Esophagus (tissue), 2 donors: ENCODE results near the gene GRAMD4. TPM values are rescaled to one million over a fixed set of nuclear protein-coding genes. Genes with fewer than 3 reads are reported as not detected.
A peak's percentile ranks its signal among the peaks of the same experiment; 100 is the strongest.

Source experiments
- H3K27ac ChIP-seq, 2 donors: one replicate each; pipeline ENCODE4 v1.5.1; 2013; ENCODE audit warnings: low read depth in 2 of 2, mild to moderate bottlenecking in 2 of 2, inconsistent platforms in 1 of 2, low read length in 1 of 2, moderate library complexity in 1 of 2
- H3K27me3 ChIP-seq, 2 donors: one replicate each; pipeline ENCODE4 v1.6.1; 2013; ENCODE audit warnings: low read length in 2 of 2, control low read depth in 1 of 2, mild to moderate bottlenecking in 1 of 2; ENCODE audit not compliant: insufficient read depth in 2 of 2, control insufficient read depth in 1 of 2
- H3K36me3 ChIP-seq, 2 donors: one replicate each; pipeline ENCODE4 v1.6.1; 2013; ENCODE audit warnings: low read length in 1 of 2; ENCODE audit not compliant: control insufficient read depth in 2 of 2, insufficient read depth in 2 of 2
- H3K4me1 ChIP-seq, 2 donors: one replicate each; pipeline ENCODE4 v1.6.1; 2013; ENCODE audit warnings: low read length in 1 of 2; ENCODE audit not compliant: control insufficient read depth in 2 of 2, insufficient read depth in 2 of 2
- H3K4me3 ChIP-seq, 2 donors: one replicate each; pipeline ENCODE4 v1.5.1; 2013; ENCODE audit warnings: low read length in 2 of 2, mild to moderate bottlenecking in 2 of 2, low read depth in 1 of 2, moderate library complexity in 1 of 2
- H3K9me3 ChIP-seq, 2 donors: one replicate each; pipeline ENCODE4 v1.6.1; 2013; ENCODE audit warnings: mild to moderate bottlenecking in 2 of 2, low read depth in 1 of 2, low read length in 1 of 2, moderate library complexity in 1 of 2; ENCODE audit not compliant: control insufficient read depth in 2 of 2, insufficient read depth in 1 of 2
- WGBS, 2 donors: extraction: QIAGEN DNeasy Blood & Tissue Kit; methylation state at CpG; one replicate each; pipeline ENCODE4 v1.1.7; 2013; 5-methylcytosine and 5-hydroxymethylcytosine counted together
- polyA plus RNA-seq, 2 donors: library from polyadenylated mRNA; stranded (reverse); fragments of 200-250 nt; gene quantifications; one replicate each; pipeline ENCODE4 v1.2.3, GENCODE V29; 2013
- donor health status: healthy with polysubstance abuse.
- donor health status: Bipolar disorder and iron deficiency.

GRAMD4 gene
- polyA plus RNA-seq, 2 donors: 15.6 to 18.0 TPM

DNA sequence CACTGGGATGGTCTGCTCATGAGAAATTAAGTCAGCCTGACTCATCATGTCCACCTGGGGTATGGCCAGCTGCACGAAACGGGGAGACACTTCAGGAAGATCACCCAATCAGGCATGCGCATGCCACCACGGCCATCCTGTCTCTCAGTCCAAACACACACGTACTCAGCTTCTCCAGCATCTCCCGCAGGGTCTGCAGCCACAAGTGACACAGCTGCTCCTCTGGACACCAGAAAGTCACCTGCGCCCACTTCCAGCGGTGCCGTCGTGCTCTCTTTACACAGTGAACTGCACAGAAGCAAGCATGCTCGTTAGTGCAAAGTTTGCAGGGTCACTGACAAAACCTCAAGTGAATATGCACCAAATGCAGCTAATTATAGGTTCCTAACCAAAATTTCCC lies 99.7 kb downstream of the GRAMD4 start:
- WGBS, 2 donors: 90 to 93% methylated on average over 11 of the region's 11 CpGs
- H3K27me3 ChIP-seq: no peaks in the 10 kb centered on the region
- no peak overlapping the region for H3K27ac ChIP-seq
- no peaks in the 10 kb centered on the region for H3K9me3 ChIP-seq
- peaks cover 7 to 15% of the 10 kb centered on the region in 2 donors for H3K36me3 ChIP-seq
- H3K4me1 ChIP-seq: peaks cover 4 to 6% of the 10 kb centered on the region in 2 donors
- H3K4me3 ChIP-seq: no peak overlapping the region

GRCh38 chr22:46721501-46722085 lies 101.4 kb downstream of the GRAMD4 start:
- 58 to 67% methylated on average over 16 of the region's 16 CpGs for WGBS, 2 donors
- H3K27me3 ChIP-seq: no peaks in the 10 kb centered on the region
- H3K36me3 ChIP-seq: peaks cover 7 to 18% of the 10 kb centered on the region in 2 donors
- H3K27ac ChIP-seq: peak overlapping the region in 1 of 2 donors; percentile 51
- no peaks in the 10 kb centered on the region for H3K9me3 ChIP-seq
- H3K4me3 ChIP-seq: no peak overlapping the region
- H3K4me1 ChIP-seq: peaks cover 8 to 13% of the 10 kb centered on the region in 2 donors

DNA sequence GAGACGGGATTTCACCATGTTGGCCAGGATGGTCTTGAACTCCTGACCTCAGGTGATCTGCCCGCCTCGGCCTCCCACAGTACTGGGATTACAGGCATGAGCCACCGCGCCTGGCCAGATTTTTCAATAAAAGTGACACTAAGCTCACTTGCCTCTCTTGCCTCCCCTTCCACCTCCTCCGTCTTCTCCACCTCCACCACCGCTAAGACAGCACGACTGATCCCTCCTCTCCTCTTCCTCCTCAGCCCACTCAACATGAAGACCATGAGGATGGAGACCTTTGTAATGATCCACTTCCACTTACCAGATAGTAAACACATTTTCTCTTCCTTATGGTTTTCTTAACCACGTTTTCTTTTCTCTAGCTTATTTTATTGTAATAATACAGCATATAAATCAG lies 103.7 kb downstream of the GRAMD4 start:
- 92 to 94% methylated on average over 9 of the region's 9 CpGs for WGBS, 2 donors
- no peak overlapping the region for H3K4me3 ChIP-seq
- H3K4me1 ChIP-seq: peaks cover 8 to 20% of the 10 kb centered on the region in 2 donors
- peaks cover 3 to 17% of the 10 kb centered on the region in 2 donors for H3K36me3 ChIP-seq
- no peaks in the 10 kb centered on the region for H3K9me3 ChIP-seq
- no peak overlapping the region for H3K27ac ChIP-seq
- no peaks in the 10 kb centered on the region for H3K27me3 ChIP-seq

DNA sequence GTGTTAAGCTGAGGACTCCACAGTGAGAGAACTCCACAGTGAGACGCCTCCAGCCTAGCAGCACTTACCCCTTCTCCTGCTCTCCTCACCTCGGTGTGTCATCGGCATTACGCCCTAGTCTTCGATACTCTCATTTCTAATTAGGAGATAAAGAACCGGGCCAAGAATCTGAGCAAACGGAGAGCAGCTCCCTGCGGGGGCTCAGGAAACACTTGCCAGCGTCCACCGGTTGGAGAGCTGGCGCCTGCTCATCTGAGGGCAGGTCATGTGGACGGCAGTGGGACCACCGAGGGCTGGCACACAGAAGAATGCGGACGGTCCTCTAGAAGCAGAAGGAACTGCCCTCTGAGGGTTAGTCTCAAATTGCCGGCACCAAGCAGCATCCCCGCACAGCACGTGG lies 104.9 kb downstream of the GRAMD4 start:
- Histone ChIP-seq H3K9me3 (no peaks in the 10 kb centered on the region), H3K4me3 (no peak overlapping the region), H3K36me3 (peaks cover 3 to 8% of the 10 kb centered on the region in 2 donors), H3K4me1 (peaks cover 8 to 21% of the 10 kb centered on the region in 2 donors), H3K27me3 (no peaks in the 10 kb centered on the region), H3K27ac (no peak overlapping the region)
- WGBS, 2 donors: 91% methylated on average over 18 of the region's 18 CpGs

DNA sequence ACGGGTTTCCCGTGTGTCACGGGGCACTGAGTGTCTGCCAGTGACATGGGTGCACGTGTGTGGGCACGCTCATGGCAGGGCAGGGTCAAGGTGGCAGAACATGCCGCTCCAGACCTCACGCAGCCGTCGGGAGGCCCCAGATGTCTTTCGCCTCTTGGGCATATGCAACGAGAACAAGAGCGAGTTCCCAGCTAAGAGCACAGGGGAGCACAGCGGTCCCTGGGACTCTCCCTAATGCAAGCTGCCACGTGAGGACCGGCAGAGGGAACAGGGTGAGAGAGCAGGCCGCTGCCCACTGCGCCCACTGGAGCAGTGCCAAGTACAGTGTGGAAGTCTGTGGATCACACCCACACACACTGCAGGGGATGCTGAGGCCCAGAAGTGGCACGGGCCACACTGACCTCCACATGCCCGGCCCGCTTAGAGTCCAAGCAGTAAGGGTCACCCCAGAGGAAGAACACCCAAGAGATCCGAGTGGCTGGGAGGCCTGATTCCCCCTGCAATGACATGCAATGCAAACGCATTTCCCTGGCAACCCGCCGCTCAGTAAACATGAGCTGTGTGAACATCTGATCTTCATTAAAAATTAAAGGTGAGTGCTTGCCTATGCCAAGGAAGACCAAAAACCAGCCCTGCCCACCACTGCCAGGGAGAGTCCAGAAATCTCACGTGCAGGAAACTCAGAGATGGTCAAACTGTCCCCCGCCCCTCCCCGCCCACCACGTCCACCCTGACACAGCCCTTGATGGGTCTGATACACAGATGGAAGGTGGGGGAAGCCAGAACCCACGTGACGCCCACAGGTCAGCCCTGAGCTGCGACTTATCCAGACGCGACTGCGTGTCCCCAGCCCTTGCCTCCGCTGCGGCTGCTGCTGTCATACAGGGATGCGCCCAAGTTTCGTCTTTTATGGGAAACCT lies 106.1 kb downstream of the GRAMD4 start:
- Histone ChIP-seq H3K4me3 (no peak overlapping the region), H3K27ac (no peak overlapping the region), H3K27me3 (no peaks in the 10 kb centered on the region), H3K4me1 (peaks cover 10 to 29% of the 10 kb centered on the region in 2 donors), H3K36me3 (peaks cover 3 to 8% of the 10 kb centered on the region in 2 donors), H3K9me3 (no peaks in the 10 kb centered on the region)
- 60 to 70% methylated on average over 38 of the region's 38 CpGs for WGBS, 2 donors

DNA sequence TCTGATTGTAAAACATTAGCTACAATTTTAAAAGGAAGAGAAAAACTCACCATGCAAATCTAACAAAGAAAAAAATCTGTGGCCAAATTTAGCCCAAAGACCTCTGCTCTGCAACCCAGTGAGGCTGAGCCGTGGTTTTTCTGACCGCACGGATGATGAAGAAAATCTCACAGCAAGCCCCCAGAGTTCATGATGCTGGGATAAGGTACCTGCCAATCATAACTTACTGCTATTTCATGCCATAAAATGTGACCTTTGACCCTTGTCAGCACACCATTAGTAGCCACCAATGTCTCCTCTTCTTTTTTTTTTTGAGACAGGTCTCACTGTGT lies 106.8 kb downstream of the GRAMD4 start:
- Histone ChIP-seq H3K4me1 (peaks cover 11 to 29% of the 10 kb centered on the region in 2 donors), H3K27ac (no peak overlapping the region), H3K27me3 (no peaks in the 10 kb centered on the region), H3K36me3 (peaks cover 3 to 8% of the 10 kb centered on the region in 2 donors), H3K4me3 (no peak overlapping the region), H3K9me3 (no peaks in the 10 kb centered on the region)
- 90 to 93% methylated on average over 3 of the region's 3 CpGs for WGBS, 2 donors

DNA sequence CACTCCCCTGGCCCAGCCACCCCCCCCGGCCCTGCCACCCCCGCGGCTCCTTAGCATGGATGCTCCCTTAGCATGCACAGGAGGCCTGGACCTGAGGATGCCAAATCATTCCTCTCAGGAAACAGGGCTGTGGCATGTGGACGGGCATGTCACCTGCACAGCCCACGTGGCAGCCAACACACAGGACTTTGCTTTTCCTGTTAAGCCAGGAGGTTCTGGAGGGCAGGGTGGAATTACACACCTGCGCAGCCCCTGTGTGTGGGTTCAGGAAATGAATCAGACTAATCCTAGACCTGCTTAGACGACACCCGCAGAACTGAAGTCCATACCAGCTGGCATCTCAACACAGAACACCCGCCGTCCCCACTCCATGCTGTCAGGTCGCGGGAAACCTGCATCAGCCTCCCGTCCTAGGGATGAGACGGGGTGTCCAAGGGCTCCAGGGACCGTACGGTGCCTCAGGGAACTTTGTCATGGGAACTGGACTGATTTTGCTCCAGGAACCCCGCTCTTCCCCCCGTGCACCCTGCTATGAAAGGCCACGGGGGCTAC lies 107.7 kb downstream of the GRAMD4 start:
- peaks cover 3 to 8% of the 10 kb centered on the region in 2 donors for H3K36me3 ChIP-seq
- 72 to 74% methylated on average over 19 of the region's 19 CpGs for WGBS, 2 donors
- no peaks in the 10 kb centered on the region for H3K27me3 ChIP-seq
- H3K9me3 ChIP-seq: no peaks in the 10 kb centered on the region
- peaks cover 13 to 26% of the 10 kb centered on the region in 2 donors for H3K4me1 ChIP-seq
- no peak overlapping the region for H3K27ac ChIP-seq
- H3K4me3 ChIP-seq: no peak overlapping the region

GRCh38 chr22:46728470-46728869 lies 108.3 kb downstream of the GRAMD4 start:
- Histone ChIP-seq H3K9me3 (no peaks in the 10 kb centered on the region), H3K4me1 (peaks cover 13 to 26% of the 10 kb centered on the region in 2 donors), H3K27ac (no peak overlapping the region), H3K36me3 (peaks cover 3 to 8% of the 10 kb centered on the region in 2 donors), H3K27me3 (no peaks in the 10 kb centered on the region), H3K4me3 (no peak overlapping the region)
- 77 to 83% methylated on average over 11 of the region's 11 CpGs for WGBS, 2 donors
